Measurements from ENCODE around the gene MED25.

Gene MED25

DNA sequence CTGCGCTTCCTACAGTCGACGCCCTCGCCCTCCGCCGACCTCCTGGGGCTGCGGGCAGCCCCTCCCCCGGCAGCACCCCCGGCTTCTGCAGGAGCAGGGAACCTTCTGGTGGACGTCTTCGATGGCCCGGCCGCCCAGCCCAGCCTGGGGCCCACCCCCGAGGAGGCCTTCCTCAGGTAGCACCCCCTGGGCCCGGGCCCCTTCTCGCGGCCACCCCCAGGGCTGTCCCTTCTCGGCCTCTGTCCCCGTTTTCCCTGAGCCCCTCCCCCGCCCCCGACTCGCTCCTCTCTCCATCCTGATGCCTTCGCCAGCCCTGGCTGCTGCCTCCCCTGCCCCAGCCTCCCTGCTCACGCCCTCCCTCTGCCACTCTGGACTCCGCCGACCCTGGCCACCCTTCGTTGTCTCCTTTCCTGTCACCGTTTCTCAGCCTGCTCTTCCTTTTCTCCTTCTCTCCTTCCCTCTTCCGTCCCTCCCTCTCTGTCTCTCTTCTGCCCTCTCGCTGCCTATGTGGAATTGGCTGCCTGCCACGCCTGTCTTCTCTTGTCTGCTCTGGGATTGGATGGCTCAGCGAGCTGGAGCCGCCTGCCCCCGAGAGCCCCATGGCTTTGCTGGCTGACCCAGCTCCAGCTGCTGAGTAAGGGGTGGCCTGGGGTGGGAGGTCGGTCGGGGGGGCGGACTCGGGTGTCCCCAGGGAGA, 16.0 kb upstream of the MED25 start:
- peak; percentile 90 to 93 for DNase-seq (ENCODE audit: low read depth in 2 of 2)
- H3K4me3 ChIP-seq (replicated peaks in 1 of 2; ENCODE audit: low read depth in 2 of 2, low read length in 2 of 2): peak overlapping the region; percentile 24 to 37
- TF ChIP-seq, protein P1, sequence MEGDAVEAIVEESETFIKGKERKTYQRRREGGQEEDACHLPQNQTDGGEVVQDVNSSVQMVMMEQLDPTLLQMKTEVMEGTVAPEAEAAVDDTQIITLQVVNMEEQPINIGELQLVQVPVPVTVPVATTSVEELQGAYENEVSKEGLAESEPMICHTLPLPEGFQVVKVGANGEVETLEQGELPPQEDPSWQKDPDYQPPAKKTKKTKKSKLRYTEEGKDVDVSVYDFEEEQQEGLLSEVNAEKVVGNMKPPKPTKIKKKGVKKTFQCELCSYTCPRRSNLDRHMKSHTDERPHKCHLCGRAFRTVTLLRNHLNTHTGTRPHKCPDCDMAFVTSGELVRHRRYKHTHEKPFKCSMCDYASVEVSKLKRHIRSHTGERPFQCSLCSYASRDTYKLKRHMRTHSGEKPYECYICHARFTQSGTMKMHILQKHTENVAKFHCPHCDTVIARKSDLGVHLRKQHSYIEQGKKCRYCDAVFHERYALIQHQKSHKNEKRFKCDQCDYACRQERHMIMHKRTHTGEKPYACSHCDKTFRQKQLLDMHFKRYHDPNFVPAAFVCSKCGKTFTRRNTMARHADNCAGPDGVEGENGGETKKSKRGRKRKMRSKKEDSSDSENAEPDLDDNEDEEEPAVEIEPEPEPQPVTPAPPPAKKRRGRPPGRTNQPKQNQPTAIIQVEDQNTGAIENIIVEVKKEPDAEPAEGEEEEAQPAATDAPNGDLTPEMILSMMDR (IDR thresholded peaks at IDR 0.05; ENCODE audit: low read depth, low read length): peak; percentile 40

DNA sequence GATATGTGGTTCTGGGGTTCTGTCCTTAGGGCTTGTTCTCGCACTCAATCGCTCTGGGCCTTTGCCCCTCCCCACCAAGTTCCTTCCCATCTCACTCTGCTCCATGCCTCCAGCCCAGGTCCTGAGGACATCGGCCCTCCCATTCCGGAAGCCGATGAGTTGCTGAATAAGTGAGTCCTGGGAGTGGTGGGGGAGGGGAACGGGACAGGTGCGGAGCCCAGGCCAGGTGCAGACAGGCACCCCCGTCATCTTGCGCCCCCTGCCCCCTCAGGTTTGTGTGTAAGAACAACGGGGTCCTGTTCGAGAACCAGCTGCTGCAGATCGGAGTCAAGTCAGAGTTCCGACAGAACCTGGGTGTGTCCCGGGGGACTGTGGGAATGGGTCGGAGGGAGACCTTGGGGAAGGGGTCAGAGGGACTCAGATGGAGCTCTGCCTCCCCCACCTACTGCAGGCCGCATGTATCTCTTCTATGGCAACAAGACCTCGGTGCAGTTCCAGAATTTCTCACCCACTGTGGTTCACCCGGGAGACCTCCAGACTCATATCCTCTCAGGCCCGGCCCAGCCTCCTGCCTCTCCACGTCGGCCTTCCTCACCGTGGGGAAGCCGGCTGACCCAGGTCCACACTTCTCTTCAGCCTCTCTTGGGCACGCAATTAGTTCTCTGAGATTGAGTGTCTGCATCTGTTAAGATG, 15.1 kb upstream of the MED25 start:
- no peak for DNase-seq (ENCODE audit: low read depth in 2 of 2)
- H3K4me3 ChIP-seq (replicated peaks in 1 of 2; ENCODE audit: low read depth in 2 of 2, low read length in 2 of 2): no peak overlapping the region
- TF ChIP-seq, protein P1 (IDR thresholded peaks at IDR 0.05; ENCODE audit: low read depth, low read length): no peak

DNA sequence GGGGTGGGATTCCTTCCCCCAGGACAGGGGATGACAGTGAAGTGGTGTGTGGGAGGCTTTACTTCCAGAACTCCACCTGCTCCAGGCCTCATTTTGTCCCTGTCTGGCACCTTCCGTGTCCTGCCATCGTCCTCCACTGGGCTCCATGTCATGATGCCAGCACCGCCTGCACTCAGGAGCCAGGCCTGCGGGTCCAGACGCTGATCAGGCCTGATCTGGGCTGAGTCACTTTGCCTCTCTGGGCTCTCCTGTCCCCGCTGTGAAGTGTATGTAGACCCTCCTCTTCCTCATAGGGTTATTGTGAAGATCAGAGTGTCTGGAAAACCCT, 14.6 kb upstream of the MED25 start:
- no peak for DNase-seq (ENCODE audit: low read depth in 2 of 2)
- TF ChIP-seq, protein P1 (IDR thresholded peaks at IDR 0.05; ENCODE audit: low read depth, low read length): no peak

DNA sequence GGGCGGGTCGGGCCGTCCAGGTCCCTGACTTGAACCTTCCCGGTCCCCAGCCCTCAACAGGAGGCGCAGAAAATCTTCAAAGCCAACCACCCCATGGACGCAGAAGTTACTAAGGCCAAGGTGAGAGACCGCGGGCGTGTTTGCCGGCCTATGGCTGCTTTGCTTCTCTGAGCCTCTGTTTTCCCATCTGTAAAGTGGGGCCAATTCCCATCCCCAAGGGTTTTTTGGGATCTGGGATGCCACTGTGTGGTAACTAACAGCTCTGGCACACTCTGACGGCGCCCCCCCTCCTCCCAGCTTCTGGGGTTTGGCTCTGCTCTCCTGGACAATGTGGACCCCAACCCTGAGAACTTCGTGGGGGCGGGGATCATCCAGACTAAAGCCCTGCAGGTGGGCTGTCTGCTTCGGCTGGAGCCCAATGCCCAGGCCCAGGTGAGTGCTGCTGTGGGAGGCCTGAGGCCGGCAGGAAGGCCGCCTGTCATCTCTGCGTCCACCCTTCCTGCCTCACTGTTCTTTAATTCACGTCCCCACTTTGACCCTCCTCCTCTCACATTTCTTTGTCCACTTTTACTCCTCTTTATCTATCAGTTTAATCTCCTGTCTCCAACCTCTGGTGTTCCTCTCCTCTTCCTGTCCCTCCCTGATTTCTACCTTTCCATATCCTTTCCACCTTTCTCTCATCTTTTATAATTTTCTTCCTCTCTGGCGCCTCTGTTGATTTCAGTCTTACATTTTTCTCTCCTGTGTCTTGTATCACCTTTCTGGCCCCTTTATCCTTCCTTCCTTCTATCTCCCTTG, 12.1 kb upstream of the MED25 start:
- TF ChIP-seq, protein P1 (IDR thresholded peaks at IDR 0.05; ENCODE audit: low read depth, low read length): no peak
- no peak overlapping the region for H3K4me3 ChIP-seq (replicated peaks in 1 of 2; ENCODE audit: low read depth in 2 of 2, low read length in 2 of 2)
- DNase-seq (ENCODE audit: low read depth in 2 of 2): no peak

More for the DNA sequence above, 14.6 kb upstream of the MED25 start:
- H3K4me3 ChIP-seq (replicated peaks in 1 of 2; ENCODE audit: low read depth in 2 of 2, low read length in 2 of 2): no peak overlapping the region

DNA sequence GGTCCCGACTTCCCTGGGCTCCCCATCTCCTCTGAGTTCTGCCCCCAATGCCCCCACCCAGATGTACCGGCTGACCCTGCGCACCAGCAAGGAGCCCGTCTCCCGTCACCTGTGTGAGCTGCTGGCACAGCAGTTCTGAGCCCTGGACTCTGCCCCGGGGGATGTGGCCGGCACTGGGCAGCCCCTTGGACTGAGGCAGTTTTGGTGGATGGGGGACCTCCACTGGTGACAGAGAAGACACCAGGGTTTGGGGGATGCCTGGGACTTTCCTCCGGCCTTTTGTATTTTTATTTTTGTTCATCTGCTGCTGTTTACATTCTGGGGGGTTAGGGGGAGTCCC, 11.5 kb upstream of the MED25 start:
- TF ChIP-seq, protein P1 (IDR thresholded peaks at IDR 0.05; ENCODE audit: low read depth, low read length): no peak
- H3K4me3 ChIP-seq (replicated peaks in 1 of 2; ENCODE audit: low read depth in 2 of 2, low read length in 2 of 2): no peak overlapping the region
- DNase-seq (ENCODE audit: low read depth in 2 of 2): no peak

DNA sequence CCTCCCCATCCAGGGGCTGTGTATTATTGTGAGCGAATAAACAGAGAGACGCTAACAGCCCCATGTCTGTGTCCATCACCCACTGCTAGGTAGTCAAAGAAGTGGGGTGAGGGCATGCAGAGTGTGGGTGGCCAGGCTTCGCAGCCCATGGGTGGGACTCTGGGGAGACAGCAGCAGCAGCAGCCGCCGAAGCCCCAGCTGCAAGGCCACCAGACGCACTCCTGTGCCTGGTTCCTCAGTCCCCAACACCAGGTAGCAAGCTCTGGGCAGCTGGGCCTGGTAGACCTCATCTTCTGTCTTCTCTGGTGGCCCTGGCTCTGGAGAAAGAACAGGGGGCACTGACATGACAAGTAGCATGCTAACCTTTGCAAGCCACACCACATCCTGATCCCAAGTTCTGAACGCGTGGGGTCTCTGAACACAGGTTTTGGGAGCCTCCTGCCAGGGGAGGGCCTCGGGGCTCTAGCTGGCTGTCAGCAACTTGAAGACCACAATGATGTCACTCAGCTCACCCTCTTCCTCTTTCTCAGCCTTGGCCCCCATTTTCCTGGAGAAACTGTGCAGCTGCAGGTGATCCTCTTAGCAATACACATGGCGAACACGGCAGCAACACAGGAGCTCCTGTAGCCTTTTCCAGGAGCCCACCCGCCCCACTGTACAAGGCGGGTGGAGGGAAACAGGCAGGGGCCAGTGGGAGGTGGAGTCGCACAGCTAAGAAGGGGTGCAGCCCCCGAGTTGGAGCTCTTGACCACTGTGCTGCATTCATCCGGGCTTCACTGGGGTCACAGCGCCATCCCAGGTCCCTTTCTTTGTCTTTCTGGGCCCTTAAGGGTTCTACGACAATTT, 10.8 kb upstream of the MED25 start:
- TF ChIP-seq, protein P1 (IDR thresholded peaks at IDR 0.05; ENCODE audit: low read depth, low read length): no peak
- no peak overlapping the region for H3K4me3 ChIP-seq (replicated peaks in 1 of 2; ENCODE audit: low read depth in 2 of 2, low read length in 2 of 2)
- DNase-seq (ENCODE audit: low read depth in 2 of 2): no peak

Measured in cardiac fibroblast (primary cell).